Activated T-helper 1 cell treated with Interleukin-2 at 50 U/mL for 16 hours (primary cell): Measurements from ENCODE around the gene LCK.
A peak's percentile ranks its signal among the peaks of the same experiment; 100 is the strongest.

Source experiments
- DNase-seq: peaks from one replicate; pipeline ENCODE4 v3.0.0-alpha.2; 2020; ENCODE audit warnings: low read depth

Gene LCK

DNA sequence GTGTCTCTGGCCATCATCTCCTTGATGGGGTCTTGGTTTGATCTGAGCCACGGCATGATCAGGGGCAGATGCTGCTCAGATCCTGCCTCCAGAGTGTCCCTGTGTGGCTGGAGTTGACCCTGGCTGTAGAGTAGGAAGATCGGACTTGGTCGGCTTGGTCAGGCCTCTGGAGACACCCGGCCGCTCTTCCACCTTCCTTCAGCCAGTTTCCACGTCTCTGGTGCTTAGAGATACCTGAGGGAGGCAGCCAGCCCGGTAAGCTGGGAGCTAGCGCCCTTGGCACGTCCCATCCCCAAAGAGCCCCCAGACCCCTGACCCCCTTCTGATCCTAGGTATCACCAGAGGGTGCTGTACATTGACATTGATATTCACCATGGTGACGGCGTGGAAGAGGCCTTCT lies 76.1 kb downstream of the LCK start:
- DNase-seq: no peak

DNA sequence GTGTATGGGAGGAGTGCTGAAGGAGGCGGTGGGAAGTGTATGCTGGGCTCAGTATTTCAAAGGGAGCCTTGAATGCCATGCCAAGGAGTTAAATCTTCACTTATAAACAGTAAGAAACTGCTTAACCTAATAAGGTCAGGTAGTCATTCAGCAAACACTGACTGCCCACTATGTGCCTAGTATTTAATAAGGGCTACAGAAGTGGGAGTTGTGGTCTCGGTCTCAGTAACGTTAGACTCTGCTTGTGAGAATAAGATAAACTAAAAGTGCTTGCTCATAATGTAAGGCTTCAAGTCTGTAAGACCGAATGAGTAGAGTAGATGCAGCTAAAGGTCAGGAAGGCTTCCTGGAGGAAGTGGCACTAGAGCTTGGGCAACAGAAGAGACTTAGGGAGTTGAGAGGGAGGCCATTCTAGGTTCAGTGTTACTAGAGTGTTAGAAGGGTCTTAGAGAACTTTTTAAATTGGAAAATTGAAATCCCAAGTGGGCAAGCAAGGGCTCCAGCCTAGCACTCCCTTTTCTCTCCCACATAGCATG lies 78.9 kb downstream of the LCK start:
- no peak for DNase-seq

DNA sequence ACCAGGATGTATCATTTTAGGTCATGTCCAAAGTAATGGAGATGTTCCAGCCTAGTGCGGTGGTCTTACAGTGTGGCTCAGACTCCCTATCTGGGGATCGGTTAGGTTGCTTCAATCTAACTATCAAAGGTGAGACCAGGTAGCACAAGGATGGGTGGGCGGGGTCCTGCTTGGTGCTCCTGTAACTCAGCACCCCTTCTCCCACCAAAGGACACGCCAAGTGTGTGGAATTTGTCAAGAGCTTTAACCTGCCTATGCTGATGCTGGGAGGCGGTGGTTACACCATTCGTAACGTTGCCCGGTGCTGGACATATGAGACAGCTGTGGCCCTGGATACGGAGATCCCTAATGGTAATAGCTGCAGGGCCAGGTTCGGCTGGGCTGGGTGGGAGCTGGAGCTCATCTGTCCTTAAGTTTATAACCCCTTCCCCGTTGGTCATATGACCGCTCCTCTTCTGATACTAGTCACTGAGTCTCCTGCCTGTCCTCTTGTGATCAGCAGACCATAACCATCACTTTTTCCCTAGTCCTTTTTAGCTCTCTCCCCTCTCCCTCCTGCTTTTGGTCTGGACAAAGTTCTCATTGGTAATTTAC lies 79.6 kb downstream of the LCK start:
- no peak for DNase-seq

DNA sequence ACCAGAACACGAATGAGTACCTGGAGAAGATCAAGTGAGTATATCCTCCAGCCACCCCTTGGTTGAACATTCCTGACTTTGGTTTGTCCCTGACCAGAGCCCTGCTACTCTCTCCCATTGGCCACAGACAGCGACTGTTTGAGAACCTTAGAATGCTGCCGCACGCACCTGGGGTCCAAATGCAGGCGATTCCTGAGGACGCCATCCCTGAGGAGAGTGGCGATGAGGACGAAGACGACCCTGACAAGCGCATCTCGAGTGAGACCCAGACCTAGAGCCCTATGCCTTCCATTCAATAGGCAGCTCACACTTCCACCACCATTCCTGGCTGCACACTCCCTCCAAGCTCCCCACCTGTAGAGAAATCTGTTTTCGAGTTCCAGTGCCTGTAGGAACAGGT lies 80.5 kb downstream of the LCK start:
- DNase-seq: no peak

DNA sequence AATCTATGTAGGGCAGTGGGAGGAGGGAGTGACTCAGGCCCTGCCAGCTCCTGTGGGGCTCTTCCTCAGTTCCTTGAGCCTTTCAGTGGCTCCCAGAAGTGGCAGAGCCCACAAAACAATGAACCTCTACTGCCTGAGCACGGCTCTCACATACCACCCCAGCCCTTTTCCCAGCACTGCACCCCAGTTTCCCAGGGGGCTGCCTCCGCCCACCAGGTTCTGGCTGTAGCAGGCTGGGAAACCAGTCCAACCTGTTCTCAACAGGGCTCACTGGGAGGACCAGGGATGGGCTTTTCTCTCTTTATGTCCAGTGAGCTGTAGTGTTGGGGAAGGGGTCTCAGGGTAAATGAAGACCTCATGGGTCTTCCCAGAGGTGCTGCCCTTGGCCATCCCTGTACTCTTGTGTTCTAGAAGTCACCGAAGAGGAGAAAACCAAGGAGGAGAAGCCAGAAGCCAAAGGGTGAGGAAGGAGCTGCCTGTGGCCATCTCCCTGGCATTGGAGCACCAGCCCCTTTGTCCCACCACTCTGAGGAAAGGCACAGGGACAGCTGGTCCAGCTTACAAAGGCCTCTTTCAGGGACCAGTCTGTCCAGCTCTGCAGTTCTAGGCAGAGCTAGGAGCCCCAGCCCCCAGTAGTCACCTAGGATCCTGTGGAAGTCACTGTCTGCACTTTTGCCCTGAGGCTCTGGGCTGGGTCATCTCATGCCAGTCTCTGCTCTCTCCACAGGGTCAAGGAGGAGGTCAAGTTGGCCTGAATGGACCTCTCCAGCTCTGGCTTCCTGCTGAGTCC lies 81.4 kb downstream of the LCK start:
- no peak for DNase-seq

DNA sequence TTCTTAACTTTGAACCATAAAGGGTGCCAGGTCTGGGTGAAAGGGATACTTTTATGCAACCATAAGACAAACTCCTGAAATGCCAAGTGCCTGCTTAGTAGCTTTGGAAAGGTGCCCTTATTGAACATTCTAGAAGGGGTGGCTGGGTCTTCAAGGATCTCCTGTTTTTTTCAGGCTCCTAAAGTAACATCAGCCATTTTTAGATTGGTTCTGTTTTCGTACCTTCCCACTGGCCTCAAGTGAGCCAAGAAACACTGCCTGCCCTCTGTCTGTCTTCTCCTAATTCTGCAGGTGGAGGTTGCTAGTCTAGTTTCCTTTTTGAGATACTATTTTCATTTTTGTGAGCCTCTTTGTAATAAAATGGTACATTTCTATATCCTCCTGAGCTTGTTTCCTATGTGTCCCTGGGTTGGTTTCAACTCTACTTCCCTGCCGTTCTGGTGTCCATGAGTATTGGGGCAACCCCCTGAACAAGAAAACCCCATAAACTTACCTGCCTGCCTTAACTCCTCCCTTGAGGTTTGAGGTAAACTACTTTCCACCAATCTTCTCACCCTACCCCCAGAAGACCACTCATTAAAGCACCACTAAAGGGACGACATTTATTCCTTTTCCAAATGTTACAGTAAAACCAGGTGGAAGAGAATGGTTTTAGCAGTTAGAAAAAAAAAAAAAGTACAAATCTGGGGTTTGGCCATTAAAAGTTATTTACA lies 82.3 kb downstream of the LCK start:
- DNase-seq: no peak

DNA sequence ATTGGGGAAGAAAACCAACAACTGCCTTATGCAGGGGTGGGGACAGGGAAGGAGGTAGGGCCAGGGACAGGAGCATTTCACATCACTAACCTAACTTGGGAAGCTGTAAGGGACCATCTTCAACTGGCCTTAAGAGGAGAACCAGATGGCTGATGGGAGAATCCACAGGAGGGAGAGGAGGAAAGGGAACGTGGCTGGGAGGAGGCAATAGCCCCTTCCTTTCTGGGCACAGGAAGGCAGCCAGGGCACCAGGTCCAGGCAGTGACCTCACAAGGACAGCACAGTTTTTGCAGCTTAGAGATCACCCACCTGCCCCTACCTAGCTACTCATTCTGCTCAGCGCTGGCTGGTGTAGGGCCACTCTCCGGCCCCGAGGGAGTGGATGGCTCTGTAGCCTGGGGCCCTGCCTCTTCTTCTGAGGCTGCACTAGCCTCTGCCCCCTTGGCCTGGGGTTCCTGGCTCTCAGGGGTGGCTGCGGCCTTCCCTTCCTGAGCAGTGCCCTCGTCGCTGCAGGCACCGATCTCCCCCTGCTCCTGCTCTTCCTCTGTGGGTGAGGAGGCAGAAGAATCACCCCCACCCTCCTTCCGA lies 83.3 kb downstream of the LCK start:
- DNase-seq: no peak

DNA sequence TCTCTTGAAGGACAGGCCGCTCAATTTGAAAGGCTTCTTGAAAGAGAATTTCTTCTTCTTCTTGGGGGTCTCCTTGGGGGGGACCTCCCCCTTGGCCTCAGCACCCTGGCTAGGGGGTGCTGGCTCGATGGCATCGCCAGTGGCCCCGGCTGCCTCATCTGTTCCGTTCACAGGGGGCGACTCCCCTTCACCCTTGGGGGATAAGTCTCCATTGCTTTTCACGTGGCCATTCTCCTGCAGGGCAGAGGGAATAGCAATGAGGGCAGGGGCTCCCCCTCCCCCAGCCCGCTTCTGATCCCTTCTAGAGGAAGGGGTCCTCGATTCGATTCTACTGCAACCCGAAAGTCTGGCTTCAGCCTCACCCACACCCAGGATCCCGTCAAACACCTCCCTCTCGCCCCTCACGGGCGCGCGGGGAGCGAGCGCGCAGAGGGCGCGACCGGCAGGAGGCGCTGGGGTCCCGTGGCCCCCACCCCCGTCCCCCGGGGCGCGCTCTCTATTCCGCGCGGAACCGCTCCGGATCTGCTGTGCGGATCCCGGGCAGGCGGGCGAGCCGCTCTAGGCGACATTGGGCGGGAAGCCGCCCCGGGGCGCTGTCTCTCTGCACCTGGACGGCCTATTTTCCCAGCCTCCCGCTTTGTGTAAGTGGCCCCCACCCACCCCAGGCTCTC lies 83.9 kb downstream of the LCK start:
- DNase-seq: peak; percentile 64

DNA sequence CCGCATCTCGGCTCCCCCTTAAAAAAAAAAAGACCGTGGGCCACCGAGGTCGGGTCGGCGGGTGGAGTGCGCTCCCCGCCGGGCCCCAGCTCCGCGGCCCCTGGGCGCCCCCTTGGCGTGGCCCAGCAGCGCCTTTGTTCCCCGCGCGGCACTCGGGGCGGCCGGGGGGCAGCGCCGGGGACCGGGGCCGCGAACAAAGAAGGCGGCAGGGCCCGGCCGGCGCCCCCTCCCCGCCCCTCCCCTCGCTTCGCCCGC lies 84.4 kb downstream of the LCK start:
- DNase-seq: no peak
